Measurements from ENCODE around the gene PRKCQ.

Gene PRKCQ

DNA sequence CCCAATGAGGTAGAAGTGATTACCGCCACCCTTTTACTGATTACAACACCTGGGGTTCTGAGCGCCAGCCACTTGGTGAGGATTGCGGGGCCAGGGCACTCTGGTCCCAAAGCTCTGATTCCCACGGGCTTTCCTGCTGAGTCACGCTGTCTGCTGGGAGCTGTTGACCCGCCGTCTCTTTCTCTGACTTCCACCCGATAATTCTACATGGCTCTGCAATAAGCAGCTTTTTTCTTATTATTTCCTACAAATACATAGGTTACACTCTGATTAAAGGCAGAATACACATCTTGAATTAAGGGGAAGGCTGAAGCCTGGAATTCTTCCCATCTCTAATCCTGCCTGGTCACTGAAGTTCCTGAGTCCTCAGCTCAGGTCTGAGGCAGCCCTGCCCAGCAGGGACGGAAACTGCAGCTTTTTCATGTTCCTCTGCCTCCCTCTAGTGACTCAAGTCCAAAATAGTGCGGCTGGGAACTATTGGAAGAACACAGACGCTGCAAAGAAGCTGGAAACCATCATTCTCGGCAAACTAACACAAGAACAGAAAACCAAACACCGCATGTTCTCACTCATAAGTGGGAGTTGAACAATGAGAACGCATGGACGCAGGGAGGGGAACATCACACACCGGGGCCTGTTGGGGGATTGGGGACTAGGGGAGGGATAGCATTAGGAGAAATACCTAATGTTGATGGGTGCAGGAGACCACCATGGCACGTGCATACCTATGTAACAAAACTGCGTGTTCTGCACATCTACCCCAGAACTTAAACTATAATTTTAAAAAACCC is 178.3 kb downstream of the PRKCQ start:
- no peaks in the 10 kb centered on the region for H3K79me2 ChIP-seq (ENCODE audit: insufficient read depth, low read length)
- H3K9me2 ChIP-seq (ENCODE audit: low read depth, low read length): no peaks in the 10 kb centered on the region
- peaks cover 39% of the 10 kb centered on the region for H3K4me1 ChIP-seq (ENCODE audit: insufficient read depth, low read length, severe bottlenecking)
- no peaks in the 10 kb centered on the region for H3K9me3 ChIP-seq (ENCODE audit: low read length)
- peak overlapping the region; percentile 71 for H3K4me2 ChIP-seq (ENCODE audit: low read length)
- no peaks in the 10 kb centered on the region for H3F3A ChIP-seq (ENCODE audit: insufficient read depth, low read length)
- H3K9ac ChIP-seq (ENCODE audit: low read length): peak overlapping the region; percentile 57; the same call in 1 of the 2 replicates
- peak overlapping the region; percentile 90 for H3K27ac ChIP-seq (ENCODE audit: low read depth, low read length, poor library complexity, severe bottlenecking)
- peak overlapping the region; percentile 48 for H3K4me3 ChIP-seq (ENCODE audit: low read depth, low read length, poor library complexity, severe bottlenecking)
- H3K36me3 ChIP-seq (ENCODE audit: insufficient read depth, low read length): no peaks in the 10 kb centered on the region
- peak overlapping the region; percentile 91 for H2AFZ ChIP-seq (ENCODE audit: low read length)
- TF ChIP-seq, protein P1, sequence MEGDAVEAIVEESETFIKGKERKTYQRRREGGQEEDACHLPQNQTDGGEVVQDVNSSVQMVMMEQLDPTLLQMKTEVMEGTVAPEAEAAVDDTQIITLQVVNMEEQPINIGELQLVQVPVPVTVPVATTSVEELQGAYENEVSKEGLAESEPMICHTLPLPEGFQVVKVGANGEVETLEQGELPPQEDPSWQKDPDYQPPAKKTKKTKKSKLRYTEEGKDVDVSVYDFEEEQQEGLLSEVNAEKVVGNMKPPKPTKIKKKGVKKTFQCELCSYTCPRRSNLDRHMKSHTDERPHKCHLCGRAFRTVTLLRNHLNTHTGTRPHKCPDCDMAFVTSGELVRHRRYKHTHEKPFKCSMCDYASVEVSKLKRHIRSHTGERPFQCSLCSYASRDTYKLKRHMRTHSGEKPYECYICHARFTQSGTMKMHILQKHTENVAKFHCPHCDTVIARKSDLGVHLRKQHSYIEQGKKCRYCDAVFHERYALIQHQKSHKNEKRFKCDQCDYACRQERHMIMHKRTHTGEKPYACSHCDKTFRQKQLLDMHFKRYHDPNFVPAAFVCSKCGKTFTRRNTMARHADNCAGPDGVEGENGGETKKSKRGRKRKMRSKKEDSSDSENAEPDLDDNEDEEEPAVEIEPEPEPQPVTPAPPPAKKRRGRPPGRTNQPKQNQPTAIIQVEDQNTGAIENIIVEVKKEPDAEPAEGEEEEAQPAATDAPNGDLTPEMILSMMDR (IDR thresholded peaks at IDR 0.05; ENCODE audit: low read length): peak; percentile 72
- no peak for TF ChIP-seq EZH2 (IDR thresholded peaks at IDR 0.05; ENCODE audit: borderline replicate concordance, low read length)
- H3K27me3 ChIP-seq (ENCODE audit: insufficient read depth, low read length): no peaks in the 10 kb centered on the region
- no peaks in the 10 kb centered on the region for H4K20me1 ChIP-seq (ENCODE audit: insufficient read depth, low read length)

DNA sequence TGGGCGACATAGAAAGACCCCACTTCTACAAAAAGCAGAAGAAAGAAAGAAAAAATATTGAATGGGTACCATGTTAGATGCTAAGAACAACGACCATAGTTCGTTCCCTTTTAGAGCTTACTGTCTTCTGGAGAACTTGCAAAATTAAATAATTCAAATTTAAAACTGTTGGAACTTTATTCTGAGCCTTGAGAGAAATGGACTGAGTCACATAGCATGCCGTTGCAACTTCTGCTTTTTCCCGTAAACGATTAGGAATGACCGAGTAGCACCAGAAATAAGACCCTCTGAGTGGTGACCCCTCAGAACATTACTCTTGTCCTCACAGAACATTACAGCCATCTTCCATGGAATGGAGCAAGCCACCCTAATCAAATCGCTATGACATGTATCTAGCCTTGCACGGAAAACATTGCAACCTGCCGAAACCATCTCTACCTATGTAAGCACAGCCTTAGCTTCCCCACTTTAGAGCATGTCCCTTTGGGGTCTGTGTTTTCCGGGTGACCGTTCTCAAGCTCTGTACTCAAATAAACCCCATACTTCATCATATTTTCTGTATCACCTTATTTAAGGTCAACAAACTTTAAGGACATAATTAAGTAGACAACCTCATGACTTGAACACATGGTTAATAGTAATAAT is 179.1 kb downstream of the PRKCQ start:
- Histone ChIP-seq H4K20me1 (ENCODE audit: insufficient read depth, low read length) (no peaks in the 10 kb centered on the region), H3K79me2 (ENCODE audit: insufficient read depth, low read length) (no peaks in the 10 kb centered on the region), H3K4me1 (ENCODE audit: insufficient read depth, low read length, severe bottlenecking) (peaks cover 36% of the 10 kb centered on the region), H3K27ac (ENCODE audit: low read depth, low read length, poor library complexity, severe bottlenecking) (peak overlapping the region; percentile 90), H3K9ac (ENCODE audit: low read length) (peak overlapping the region; percentile 57; the same call in 1 of the 2 replicates), H3K4me2 (ENCODE audit: low read length) (peak overlapping the region; percentile 71), H3K9me2 (ENCODE audit: low read depth, low read length) (no peaks in the 10 kb centered on the region), H2AFZ (ENCODE audit: low read length) (peak overlapping the region; percentile 91), H3F3A (ENCODE audit: insufficient read depth, low read length) (no peaks in the 10 kb centered on the region), H3K36me3 (ENCODE audit: insufficient read depth, low read length) (no peaks in the 10 kb centered on the region), H3K27me3 (ENCODE audit: insufficient read depth, low read length) (no peaks in the 10 kb centered on the region), H3K9me3 (ENCODE audit: low read length) (no peaks in the 10 kb centered on the region), H3K4me3 (ENCODE audit: low read depth, low read length, poor library complexity, severe bottlenecking) (peak overlapping the region; percentile 48)
- TF ChIP-seq EZH2 (IDR thresholded peaks at IDR 0.05; ENCODE audit: borderline replicate concordance, low read length): no peak
- TF ChIP-seq, protein P1 (IDR thresholded peaks at IDR 0.05; ENCODE audit: low read length): no peak

DNA sequence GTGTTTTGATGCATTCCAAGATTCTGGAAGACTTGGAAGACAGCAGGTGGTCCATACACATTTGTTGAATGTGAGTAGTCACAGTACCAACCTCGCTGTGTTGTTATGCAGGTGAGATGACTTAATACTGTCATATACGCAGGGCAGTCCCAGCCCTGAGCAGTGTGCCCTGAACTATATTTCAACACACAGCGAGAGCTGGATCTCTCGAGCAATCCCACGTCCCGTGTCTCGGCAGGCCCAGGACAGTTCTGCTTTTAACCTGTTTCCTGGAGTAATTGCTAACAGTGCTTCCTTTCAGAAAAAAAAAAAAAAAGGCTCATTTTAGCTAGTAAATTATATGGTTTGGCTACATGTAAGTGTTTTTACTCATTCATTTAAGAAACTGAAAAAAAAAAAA is 179.7 kb downstream of the PRKCQ start:
- no peaks in the 10 kb centered on the region for H4K20me1 ChIP-seq (ENCODE audit: insufficient read depth, low read length)
- H3F3A ChIP-seq (ENCODE audit: insufficient read depth, low read length): no peaks in the 10 kb centered on the region
- peak overlapping the region; percentile 90 for H3K27ac ChIP-seq (ENCODE audit: low read depth, low read length, poor library complexity, severe bottlenecking)
- no peak for TF ChIP-seq EZH2 (IDR thresholded peaks at IDR 0.05; ENCODE audit: borderline replicate concordance, low read length)
- TF ChIP-seq, protein P1 (IDR thresholded peaks at IDR 0.05; ENCODE audit: low read length): no peak
- H3K27me3 ChIP-seq (ENCODE audit: insufficient read depth, low read length): no peaks in the 10 kb centered on the region
- H3K79me2 ChIP-seq (ENCODE audit: insufficient read depth, low read length): no peaks in the 10 kb centered on the region
- H2AFZ ChIP-seq (ENCODE audit: low read length): no peak overlapping the region
- peak overlapping the region; percentile 57; the same call in 1 of the 2 replicates for H3K9ac ChIP-seq (ENCODE audit: low read length)
- peaks cover 36% of the 10 kb centered on the region for H3K4me1 ChIP-seq (ENCODE audit: insufficient read depth, low read length, severe bottlenecking)
- H3K4me3 ChIP-seq (ENCODE audit: low read depth, low read length, poor library complexity, severe bottlenecking): peak overlapping the region; percentile 48
- H3K9me3 ChIP-seq (ENCODE audit: low read length): no peaks in the 10 kb centered on the region
- peak overlapping the region; percentile 71 for H3K4me2 ChIP-seq (ENCODE audit: low read length)
- no peaks in the 10 kb centered on the region for H3K9me2 ChIP-seq (ENCODE audit: low read depth, low read length)
- H3K36me3 ChIP-seq (ENCODE audit: insufficient read depth, low read length): no peaks in the 10 kb centered on the region
